Panc1 (cell line): ENCODE data around the gene MRAS. TPM values are rescaled to one million over a fixed set of nuclear protein-coding genes. Genes with fewer than 3 reads are reported as not detected.

Source experiments
- ATAC-seq: fragments of 200-7000 bp; cut with Tn5 transposase; 2 replicates; pipeline ENCODE4 v1.9.1; 2020; ENCODE audit warnings: mild to moderate bottlenecking, moderate library complexity
- BruUV-seq: library from RNA; stranded (reverse); fragments of 400-500 nt; replicated peaks from 2 replicates; lab custom pipeline; 2021; lab: Mats Ljungman, UMichigan
- CTCF ChIA-PET: fragments of 300-600 bp; sonication (Branson Sonifier 250); formaldehyde crosslinking; loops from one replicate; lab custom pipeline; 2022; ENCODE audit warnings: antibody characterized with exemption; lab: Charles Lee
- POLR2A ChIA-PET: fragments of 300-600 bp; sonication (Branson Sonifier 250); formaldehyde crosslinking; loops from one replicate; lab custom pipeline; 2022; ENCODE audit warnings: antibody characterized with exemption; lab: Charles Lee
- DNase-seq: peaks from one replicate; pipeline ENCODE4 v3.0.0-alpha.2; 2010; ENCODE audit warnings: low read depth, low spot score
- H3K27ac ChIP-seq: 2 replicates; pipeline ENCODE4 v1.5.1; 2011; ENCODE audit warnings: mild to moderate bottlenecking, low read length, inconsistent platforms
- H3K27me3 ChIP-seq: fragments of 200-500 bp; sonication (Bioruptor generic); 2 replicates; pipeline ENCODE4 v1.6.0; 2014; ENCODE audit warnings: low read length, inconsistent platforms; ENCODE audit not compliant: control insufficient read depth, insufficient read depth
- H3K36me3 ChIP-seq: fragments of 200-500 bp; sonication (Bioruptor generic); 2 replicates; pipeline ENCODE4 v1.5.1; 2014; ENCODE audit warnings: inconsistent platforms, mild to moderate bottlenecking, low read length, moderate library complexity; ENCODE audit not compliant: control insufficient read depth, insufficient read depth
- H3K4me1 ChIP-seq: 2 replicates; pipeline ENCODE4 v1.5.1; 2011; ENCODE audit warnings: inconsistent platforms, mild to moderate bottlenecking, low read length, moderate library complexity; ENCODE audit not compliant: control insufficient read depth, insufficient read depth
- H3K4me3 ChIP-seq, 2 experiments: 2 replicates each; pipeline ENCODE4 v1.5.1; 2011 to 2012; ENCODE audit warnings: low read depth in 2 of 2, low read length in 2 of 2, mild to moderate bottlenecking in 2 of 2, inconsistent platforms in 1 of 2, moderate library complexity in 1 of 2
- H3K9me3 ChIP-seq: fragments of 200-500 bp; sonication (Bioruptor generic); 2 replicates; pipeline ENCODE4 v1.5.1; 2014; ENCODE audit warnings: low read depth, mild to moderate bottlenecking, inconsistent platforms, low read length, moderate library complexity; ENCODE audit not compliant: control insufficient read depth, insufficient read depth
- CTCF ChIP-seq: fragments of 450-650 bp; IDR thresholded peaks from 2 replicates; pipeline ENCODE4 v1.5.1; 2017; ENCODE audit warnings: mild to moderate bottlenecking
- POLR2AphosphoS5 ChIP-seq: IDR thresholded peaks from 2 replicates; pipeline ENCODE4 v1.6.1; 2012; ENCODE audit warnings: mild to moderate bottlenecking, low read depth, low read length, moderate library complexity
- REST ChIP-seq, 2 experiments: IDR thresholded peaks; 2 replicates each; pipeline ENCODE4 v1.6.1; 2011 to 2012; ENCODE audit warnings: low read depth in 2 of 2, control low read depth in 1 of 2, low read length in 1 of 2, mild to moderate bottlenecking in 1 of 2, moderate library complexity in 1 of 2; ENCODE audit not compliant: insufficient read depth in 1 of 2
- SIN3A ChIP-seq: IDR thresholded peaks from 2 replicates; pipeline ENCODE4 v1.6.1; 2012; ENCODE audit warnings: low read depth, mild to moderate bottlenecking, low read length, moderate library complexity, borderline replicate concordance; ENCODE audit not compliant: insufficient read depth
- TCF7L2 ChIP-seq: IDR thresholded peaks from 2 replicates; pipeline ENCODE4 v1.6.1; 2011; ENCODE audit warnings: mild to moderate bottlenecking, low read depth, low read length, inconsistent platforms
- in situ Hi-C: cut with HindIII; loops from 2 replicates; pipeline ENCODE4 v1.10.0; 2016; ENCODE audit warnings: low sequenced_read_pairs, low pct_unique_long_range_greater_than_20kb
- intact Hi-C: fragments of 100-400 bp; cut with micrococcal nuclease; formaldehyde crosslinking; loops from one replicate; pipeline ENCODE4 v1.10.0; 2022; ENCODE audit not compliant: unreplicated experiment
- total RNA-seq: library from RNA; stranded (reverse); gene quantifications from one replicate; pipeline ENCODE4 v1.2.1, GENCODE V29; 2021; ENCODE audit not compliant: unreplicated experiment

MRAS gene
- total RNA-seq, 1 experiment from 2014 or later = 14.2 TPM

GRCh38 chr3:138433892-138434275, 85.5 kb downstream of the MRAS start:
- in situ Hi-C loops (no loop called here), intact Hi-C loops (no loop called here)
- Histone ChIP-seq H3K27ac (no peak overlapping the region), H3K9me3 (no peaks in the 10 kb centered on the region; the same call in 1 of the 2 replicates), H3K36me3 (no peaks in the 10 kb centered on the region), H3K4me1 (no peaks in the 10 kb centered on the region), H3K27me3 (peaks cover 4% of the 10 kb centered on the region; the same call in 1 of the 2 replicates), H3K4me3 (peak overlapping the region; percentile 45 to 56)
- ChIA-PET POLR2A (no interaction called here), CTCF (interaction anchor here (0.6 to 0.7 kb wide), 2 partner anchors 16 to 63 kb away, joined by 3 to 4 read pairs; no protein-coding TSS in a partner anchor)
- no peak for ATAC-seq
- no peak for TF ChIP-seq CTCF
- TF ChIP-seq REST (IDR thresholded peaks at IDR 0.05; ENCODE audit: insufficient read depth in 1 of 2, low read depth in 2 of 2, low read length in 1 of 2) = no peak
- TF ChIP-seq POLR2AphosphoS5 = no peak
- TF ChIP-seq SIN3A = no peak
- no peak for TF ChIP-seq TCF7L2
- DNase-seq = no peak
- BruUV-seq = no TSS peak

- Histone ChIP-seq H3K4me3 (peak within 1 kb of the TSS; percentile 45 to 56), H3K27me3 (peaks cover 4% of the 10 kb centered on the region; the same call in 1 of the 2 replicates), H3K27ac (no peak within 1 kb of the TSS), H3K4me1 (peaks cover 1% of the 10 kb centered on the region; the same call in 1 of the 2 replicates), H3K9me3 (no peaks in the 10 kb centered on the region; the same call in 1 of the 2 replicates), H3K36me3 (no peaks in the 10 kb centered on the region)
- no peak for TF ChIP-seq SIN3A
- TF ChIP-seq TCF7L2 = no peak
- TF ChIP-seq CTCF = no peak
- ATAC-seq (peak; percentile 95), DNase-seq (no peak)
- no TSS peak for BruUV-seq
- ChIA-PET POLR2A (no interaction called here), CTCF (interaction anchor here (0.6 to 0.7 kb wide), 3 partner anchors 14 to 64 kb away, joined by 3 to 4 read pairs (median 4); no protein-coding TSS in a partner anchor)
- in situ Hi-C loops = no loop called here
- intact Hi-C loops = no loop called here
Measured at GRCh38 chr3:138434276-138434874, 86.0 kb downstream of the MRAS start, which contains the start of gene ESYT3. Gene ESYT3 (plus strand): TSS chr3:138434616. CDS start chr3:138434799, 183 bp downstream.
